NCI-H1105 (cell line): ENCODE results near the gene MYLK2.

ENCODE experiments used
- DNase-seq: peaks from one replicate; lab custom pipeline; 2025; lab: John Stamatoyannopoulos, UW

MYLK2 gene

GRCh38 chr20:31856516-31856915 lies 37.4 kb downstream of the MYLK2 start:
- DNase-seq = no peak

- DNase-seq = no peak
Observed at GRCh38 chr20:31857861-31858759, 39.0 kb downstream of the MYLK2 start.

GRCh38 chr20:31858760-31859083 lies 39.6 kb downstream of the MYLK2 start:
- no peak for DNase-seq

GRCh38 chr20:31859266-31859997 lies 40.3 kb downstream of the MYLK2 start:
- no peak for DNase-seq

- no peak for DNase-seq
Observed at GRCh38 chr20:31859998-31860380, 40.8 kb downstream of the MYLK2 start.

GRCh38 chr20:31860390-31861134 lies 41.4 kb downstream of the MYLK2 start:
- DNase-seq = no peak

- DNase-seq = peak; percentile 40
Observed at GRCh38 chr20:31861135-31861384, 41.9 kb downstream of the MYLK2 start.

- peak; percentile 85 for DNase-seq
Observed at GRCh38 chr20:31861385-31862156, 42.4 kb downstream of the MYLK2 start.

- DNase-seq = no peak
Observed at GRCh38 chr20:31862157-31862470, 43.0 kb downstream of the MYLK2 start.

GRCh38 chr20:31862506-31862905 lies 43.4 kb downstream of the MYLK2 start:
- DNase-seq = no peak

- no peak for DNase-seq
Observed at GRCh38 chr20:31863296-31864085, 44.3 kb downstream of the MYLK2 start.

- DNase-seq = no peak
Observed at GRCh38 chr20:31864521-31865400, 45.6 kb downstream of the MYLK2 start.

GRCh38 chr20:31866221-31866620 lies 47.1 kb downstream of the MYLK2 start:
- DNase-seq = no peak

GRCh38 chr20:31868853-31869672 lies 49.9 kb downstream of the MYLK2 start:
- no peak for DNase-seq

GRCh38 chr20:31869673-31869941 lies 50.5 kb downstream of the MYLK2 start:
- no peak for DNase-seq

GRCh38 chr20:31869942-31870725 lies 51.0 kb downstream of the MYLK2 start, which contains the start of the genes DUSP15 and TTLL9:
Gene DUSP15 (minus strand): TSS chr20:31870527. CDS start chr20:31870337, 190 bp downstream.
Gene TTLL9 (plus strand): TSS chr20:31870634. CDS start chr20:31871127, 493 bp downstream.
- DNase-seq = peak; percentile 3

GRCh38 chr20:31870726-31871617 lies 51.8 kb downstream of the MYLK2 start:
- DNase-seq = no peak

- no peak for DNase-seq
Observed at GRCh38 chr20:31871618-31871954, 52.4 kb downstream of the MYLK2 start.
